C1 segment of cervical spinal cord (tissue), 14 donors: Measurements from ENCODE around the gene TNRC6C.

ENCODE experiments used
- DNase-seq, 14 donors: peaks; one replicate each; lab custom pipeline; 2025; lab: John Stamatoyannopoulos, UW

Gene TNRC6C

DNA sequence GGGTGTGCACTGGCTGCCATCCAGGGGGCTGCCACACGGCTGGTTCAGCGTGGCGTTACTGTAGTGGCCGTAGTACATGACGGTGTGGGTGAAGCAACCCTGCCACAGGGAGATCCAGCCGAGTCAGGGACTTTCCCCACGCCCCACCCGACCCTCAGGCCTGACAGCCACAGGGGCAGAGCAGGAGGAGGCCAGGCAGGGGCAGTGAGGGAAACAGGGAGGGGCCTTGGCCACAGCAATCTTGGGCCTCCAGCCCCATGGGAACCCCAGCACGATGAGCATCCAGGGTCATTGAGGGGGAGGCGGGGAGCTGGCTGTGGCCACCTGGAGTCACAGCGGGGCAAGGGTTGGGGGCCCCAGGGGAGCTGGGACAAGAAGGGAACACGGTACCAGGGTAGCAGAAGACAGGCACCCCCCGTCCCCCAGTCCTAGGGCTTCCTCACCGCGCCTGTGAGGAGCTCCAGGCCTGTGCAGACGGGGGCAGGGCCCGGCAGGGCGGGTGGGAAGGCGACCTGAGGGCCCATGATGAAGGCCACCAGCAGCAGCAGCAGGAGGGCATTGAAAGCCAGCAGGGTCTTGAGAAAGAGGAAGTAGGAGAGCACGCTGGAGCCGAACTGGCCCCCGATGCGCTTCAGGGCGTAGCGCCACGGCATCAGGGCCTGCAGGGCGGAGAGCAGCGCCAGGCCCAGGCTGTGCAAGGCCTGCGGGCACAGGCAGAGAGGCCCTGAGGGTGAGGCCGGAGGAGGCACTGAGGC lies 165.8 kb downstream of the TNRC6C start:
- peak in 1 of 14 donors; percentile 29 for DNase-seq

- DNase-seq: no peak
These were observed 166.3 kb downstream of the TNRC6C start for GRCh38 chr17:78124836-78125137.

DNA sequence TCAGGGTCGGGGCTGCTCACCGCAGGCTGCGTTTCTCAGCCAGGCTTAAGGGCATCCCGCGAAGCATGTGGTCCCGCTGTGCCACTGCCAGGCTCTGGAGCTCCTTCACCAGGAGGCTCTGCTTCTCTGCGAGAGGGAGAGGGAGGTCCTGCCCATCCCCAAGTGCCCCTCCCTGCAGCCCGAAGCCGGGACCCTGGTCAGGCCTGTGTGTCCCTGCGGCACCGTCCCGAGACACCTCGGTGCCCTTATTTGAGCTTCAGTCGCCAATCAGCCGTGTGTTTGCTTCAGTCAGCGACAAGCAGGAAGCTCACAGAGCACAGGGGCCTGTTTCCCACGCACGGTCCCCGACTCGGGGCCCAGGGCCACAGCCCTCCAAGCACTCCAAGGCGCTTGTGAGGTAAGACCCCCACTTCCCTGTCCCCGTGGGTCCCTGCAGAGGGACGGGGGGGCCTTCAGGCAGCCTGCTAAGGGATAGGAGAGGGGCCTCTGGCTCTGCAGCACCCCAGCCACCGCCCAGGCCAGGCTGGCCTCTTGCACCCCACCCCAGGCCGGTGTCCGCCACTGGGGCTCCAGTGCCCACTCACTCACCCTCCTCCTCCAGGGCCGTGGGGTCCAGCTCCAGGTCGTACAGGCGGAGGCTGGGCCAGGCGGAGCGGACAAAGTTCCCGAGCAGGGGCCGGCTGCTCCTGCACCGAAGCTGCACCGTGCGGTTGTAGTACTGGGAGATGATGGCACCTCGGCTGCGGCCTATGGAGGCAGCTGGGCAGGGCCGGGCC lies 166.8 kb downstream of the TNRC6C start:
- no peak for DNase-seq

- DNase-seq: peak in 4 of 14 donors; percentile 42 to 69 (median 50)
These were observed 167.7 kb downstream of the TNRC6C start for GRCh38 chr17:78125976-78126894.

GRCh38 chr17:78126895-78127238 lies 168.4 kb downstream of the TNRC6C start:
- no peak for DNase-seq

DNA sequence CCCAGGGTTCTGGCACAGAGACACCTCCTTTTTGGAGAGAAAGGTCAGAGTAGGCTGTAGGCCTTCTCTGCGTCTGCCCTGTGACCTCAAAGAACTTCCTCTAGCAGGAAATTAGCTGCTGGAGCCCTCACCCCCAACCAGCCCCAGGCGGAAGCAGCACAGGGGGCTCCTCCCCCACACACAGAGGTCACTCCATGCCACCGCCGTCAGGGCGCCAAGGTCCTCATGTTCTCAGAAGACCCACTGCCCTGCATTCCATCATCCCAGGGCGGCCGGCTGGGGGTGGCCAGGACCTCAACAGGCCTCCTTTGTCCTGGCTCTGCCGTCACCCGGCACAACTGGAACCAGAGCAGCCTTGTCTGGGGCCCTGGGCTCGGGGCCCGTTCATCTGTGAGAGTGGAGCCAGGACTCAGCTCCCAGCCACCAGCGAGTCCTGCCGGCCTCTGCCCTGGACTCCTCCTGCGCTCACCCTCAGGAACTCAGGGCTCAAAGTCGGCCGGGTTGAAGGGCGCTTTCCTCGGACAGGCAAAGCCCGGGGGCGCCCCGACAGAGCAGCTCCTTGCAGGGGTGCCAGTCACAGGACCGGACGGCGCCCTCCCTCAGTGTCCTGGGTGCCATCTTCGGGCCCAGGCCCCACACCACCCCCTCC lies 168.9 kb downstream of the TNRC6C start:
- peak in 12 of 14 donors; percentile 40 to 94 (median 82) for DNase-seq

- peak in 8 of 14 donors; percentile 46 to 81 (median 69) for DNase-seq
These were observed 169.5 kb downstream of the TNRC6C start for GRCh38 chr17:78127888-78128550.

- peak in 11 of 14 donors; percentile 39 to 84 (median 62) for DNase-seq
These were observed 170.2 kb downstream of the TNRC6C start, which contains the start of gene TMC6 for GRCh38 chr17:78128551-78129350. TMC6 (minus strand) TSS chr17:78128755; CDS start chr17:78126832, 1,923 bp downstream.

- no peak for DNase-seq
These were observed 171.0 kb downstream of the TNRC6C start for GRCh38 chr17:78129351-78130089.

- DNase-seq: no peak
These were observed 171.6 kb downstream of the TNRC6C start for GRCh38 chr17:78130090-78130436.

- DNase-seq: peak in 7 of 14 donors; percentile 27 to 58 (median 45)
These were observed 172.1 kb downstream of the TNRC6C start, which contains the start of gene TMC8 for GRCh38 chr17:78130437-78131101. TMC8 (plus strand) TSS chr17:78130771; CDS start chr17:78131589, 818 bp downstream.

DNA sequence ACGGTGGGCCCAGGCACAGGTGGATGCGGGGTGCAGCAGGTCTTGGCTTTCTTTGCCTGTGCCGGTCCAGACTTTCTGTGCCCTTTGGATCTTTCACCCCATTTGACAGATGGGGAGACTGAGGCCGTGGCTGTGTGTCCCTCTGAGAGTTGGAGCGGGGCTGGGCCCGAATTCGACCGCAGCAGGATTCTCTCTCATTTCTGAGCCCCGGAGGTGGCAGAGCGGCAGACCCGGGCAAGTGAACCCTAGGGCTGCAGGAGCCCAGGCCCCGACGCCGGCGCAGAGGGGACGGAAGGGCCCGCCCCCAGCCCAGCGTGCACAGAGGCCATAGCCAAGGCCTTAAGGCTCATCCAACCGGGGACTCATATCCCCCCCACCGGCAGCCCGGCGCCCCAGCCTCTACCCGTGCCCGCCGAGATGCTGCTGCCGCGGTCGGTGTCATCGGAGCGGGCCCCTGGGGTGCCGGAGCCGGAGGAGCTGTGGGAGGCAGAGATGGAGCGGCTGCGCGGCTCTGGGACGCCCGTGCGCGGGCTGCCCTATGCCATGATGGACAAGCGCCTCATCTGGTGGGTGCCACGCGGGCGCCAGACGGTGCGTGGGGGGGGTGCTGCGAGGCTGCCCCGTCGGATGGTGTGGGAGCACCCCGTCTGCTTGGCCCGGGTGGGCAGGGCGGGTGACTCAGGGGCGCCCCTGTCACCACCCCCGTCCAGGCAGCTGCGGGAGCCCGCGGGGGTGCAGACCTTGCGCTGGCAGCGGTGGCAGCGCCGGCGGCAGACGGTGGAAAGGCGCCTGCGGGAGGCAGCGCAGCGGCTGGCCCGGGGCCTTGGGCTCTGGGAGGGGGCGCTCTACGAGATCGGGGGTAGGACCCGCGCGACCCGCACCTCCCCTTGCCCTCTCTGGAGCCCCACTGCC lies 172.9 kb downstream of the TNRC6C start:
- peak in 3 of 14 donors; percentile 24 to 52 (median 45) for DNase-seq

DNA sequence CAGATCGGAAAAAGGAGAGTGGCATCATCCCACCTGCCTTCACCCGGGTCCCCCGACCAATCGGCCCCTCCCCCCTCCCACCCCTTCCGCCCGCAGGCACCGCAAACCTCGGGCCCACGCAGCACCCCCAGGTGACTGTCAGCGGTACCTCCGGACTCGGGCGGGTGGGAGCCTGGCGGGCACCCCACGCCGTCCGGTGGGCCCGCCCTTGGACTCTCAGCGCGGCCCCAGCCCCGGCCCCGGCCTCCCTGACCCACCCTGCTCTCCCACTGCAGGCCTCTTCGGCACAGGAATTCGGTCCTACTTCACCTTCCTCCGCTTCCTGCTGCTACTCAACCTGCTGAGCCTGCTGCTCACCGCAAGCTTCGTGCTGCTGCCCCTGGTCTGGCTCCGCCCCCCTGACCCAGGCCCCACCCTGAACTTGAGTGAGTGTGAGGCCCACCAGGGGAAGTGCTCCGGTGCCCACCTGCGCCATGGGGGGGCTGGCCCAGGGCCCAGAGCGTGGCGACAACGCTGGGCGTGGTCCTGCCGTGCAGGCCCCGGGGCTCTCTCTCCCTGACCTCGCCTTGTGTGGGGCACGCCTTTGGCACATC lies 173.7 kb downstream of the TNRC6C start:
- no peak for DNase-seq

- no peak for DNase-seq
These were observed 174.3 kb downstream of the TNRC6C start for GRCh38 chr17:78132767-78133178.

- DNase-seq: no peak
These were observed 174.9 kb downstream of the TNRC6C start for GRCh38 chr17:78133179-78133951.
